ENCODE measurements around the gene MIA3. TPM values are rescaled to one million over a fixed set of nuclear protein-coding genes. Genes with fewer than 3 reads are reported as not detected.
A peak's percentile ranks its signal among the peaks of the same experiment; 100 is the strongest.
"Not testable (repeated sequence)": the region's sequence is repeated elsewhere in the genome, so short reads cannot be mapped to it uniquely, and the experiment has no call there.

Gene MIA3
- total RNA-seq, 1 experiment from 2014 or later = 53.3 TPM

GRCh38 chr1:222600281-222600680 is 17.6 kb upstream of the MIA3 start:
- Histone ChIP-seq H3K9me3 (replicated peaks) (no peaks in the 10 kb centered on the region), H3K4me1 (replicated peaks) (peaks cover 5% of the 10 kb centered on the region), H3K27ac (no peak overlapping the region), H3K27me3 (replicated peaks) (no peaks in the 10 kb centered on the region), H3K36me3 (no peaks in the 10 kb centered on the region), H3K4me3 (no peak overlapping the region)
- DNase-seq (ENCODE audit: low read depth in 1 of 2, low spot score in 2 of 2) = no peak

- Histone ChIP-seq H3K9me3 (replicated peaks) (no peaks in the 10 kb centered on the region), H3K4me3 (no peak overlapping the region), H3K27ac (no peak overlapping the region), H3K4me1 (replicated peaks) (peaks cover 5% of the 10 kb centered on the region), H3K27me3 (replicated peaks) (no peaks in the 10 kb centered on the region), H3K36me3 (no peaks in the 10 kb centered on the region)
- DNase-seq (ENCODE audit: low read depth in 1 of 2, low spot score in 2 of 2) = no peak
These were observed 16.6 kb upstream of the MIA3 start for GRCh38 chr1:222601257-222601656.

GRCh38 chr1:222606757-222607156 is 11.1 kb upstream of the MIA3 start:
- DNase-seq (ENCODE audit: low read depth in 1 of 2, low spot score in 2 of 2) = no peak
- Histone ChIP-seq H3K27me3 (replicated peaks) (no peaks in the 10 kb centered on the region), H3K4me3 (no peak overlapping the region), H3K36me3 (no peaks in the 10 kb centered on the region), H3K9me3 (replicated peaks) (no peaks in the 10 kb centered on the region), H3K4me1 (replicated peaks) (no peaks in the 10 kb centered on the region), H3K27ac (no peak overlapping the region)

DNA sequence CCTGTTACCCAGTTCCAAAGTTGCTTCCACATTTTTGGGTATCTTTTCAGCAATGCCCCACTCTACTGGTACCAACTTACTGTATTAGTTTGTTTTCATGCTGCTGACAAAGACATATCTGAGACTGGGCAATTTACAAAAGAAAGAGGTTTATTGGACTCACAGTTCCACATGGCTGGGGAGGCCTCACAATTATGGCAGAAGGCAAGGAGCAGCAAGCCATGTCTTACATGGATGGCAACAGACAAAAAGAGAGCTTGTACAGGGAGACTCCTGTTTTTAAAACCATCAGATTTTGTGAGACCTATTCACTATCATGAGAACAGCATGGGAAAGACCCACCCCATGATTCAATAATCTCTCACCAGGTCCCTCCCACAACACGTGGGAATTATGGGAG is 8.8 kb upstream of the MIA3 start:
- not testable (repeated sequence) for H3K4me3 ChIP-seq; H3K36me3 ChIP-seq; H3K4me1 ChIP-seq (replicated peaks); H3K27me3 ChIP-seq (replicated peaks); H3K27ac ChIP-seq; H3K9me3 ChIP-seq (replicated peaks); DNase-seq (ENCODE audit: low read depth in 1 of 2, low spot score in 2 of 2)

DNA sequence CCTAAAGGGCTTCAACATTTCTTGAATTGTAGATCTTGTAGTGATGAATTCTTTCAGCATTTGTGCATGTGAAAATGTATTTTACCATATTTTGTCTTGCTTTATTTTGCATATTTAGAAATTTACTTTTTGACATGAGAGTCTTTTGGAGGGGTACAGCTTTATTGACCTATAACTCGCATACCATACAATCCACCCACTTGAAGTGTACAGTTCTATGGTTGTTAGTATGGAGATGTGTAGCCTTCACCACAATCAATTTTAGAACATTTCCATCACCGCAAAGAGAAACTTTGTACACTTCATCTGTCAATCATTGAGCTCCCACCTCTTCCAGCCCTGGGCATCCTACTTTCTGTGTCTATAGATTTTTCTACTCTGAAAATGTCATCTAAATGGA is 7.2 kb upstream of the MIA3 start:
- Histone ChIP-seq H3K27me3 (replicated peaks) (no peaks in the 10 kb centered on the region; the same call in 1 of the 2 replicates), H3K9me3 (replicated peaks) (no peaks in the 10 kb centered on the region), H3K36me3 (no peaks in the 10 kb centered on the region), H3K4me1 (replicated peaks) (no peaks in the 10 kb centered on the region), H3K27ac (no peak overlapping the region), H3K4me3 (no peak overlapping the region)
- no peak for DNase-seq (ENCODE audit: low read depth in 1 of 2, low spot score in 2 of 2)

DNA sequence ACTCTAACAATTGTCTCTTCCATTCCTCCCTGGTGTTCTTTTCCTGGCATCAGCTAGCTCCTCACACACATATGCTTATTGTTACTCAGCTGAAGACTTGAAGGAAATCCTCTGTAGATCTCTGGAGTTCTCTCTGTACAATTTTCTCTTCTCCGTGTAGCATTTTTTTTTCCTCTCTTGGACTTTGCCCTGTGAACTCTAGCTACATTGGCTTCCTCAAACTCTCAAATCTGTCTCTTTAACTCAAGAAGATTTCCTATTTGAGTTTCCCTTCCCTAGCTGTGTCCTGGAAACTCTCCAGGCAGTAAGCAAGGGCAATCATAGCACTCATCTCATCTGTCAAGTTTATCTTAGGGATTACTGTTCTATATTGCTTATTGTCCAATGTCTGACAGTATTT is 4.3 kb upstream of the MIA3 start:
- H3K27me3 ChIP-seq (replicated peaks) = no peaks in the 10 kb centered on the region; the same call in 1 of the 2 replicates
- H3K27ac ChIP-seq = no peak overlapping the region
- 0 out of 2 replicates have a peak, but pooled peaks cover 2% of the 10 kb centered on the region for H3K9me3 ChIP-seq (replicated peaks)
- H3K4me3 ChIP-seq = no peak overlapping the region
- no peak for DNase-seq (ENCODE audit: low read depth in 1 of 2, low spot score in 2 of 2)
- H3K36me3 ChIP-seq = peaks cover 4% of the 10 kb centered on the region
- H3K4me1 ChIP-seq (replicated peaks) = peaks cover 9% of the 10 kb centered on the region

GRCh38 chr1:222616525-222616924 is 1.4 kb upstream of the MIA3 start:
- H3K36me3 ChIP-seq = peaks cover 4% of the 10 kb centered on the region
- no peaks in the 10 kb centered on the region; the same call in 1 of the 2 replicates for H3K27me3 ChIP-seq (replicated peaks)
- peaks cover 14% of the 10 kb centered on the region for H3K4me1 ChIP-seq (replicated peaks)
- peak in 1 of 2 experiments; percentile 34 for DNase-seq (ENCODE audit: low read depth in 1 of 2, low spot score in 2 of 2)
- H3K9me3 ChIP-seq (replicated peaks) = 0 out of 2 replicates have a peak, but pooled peaks cover 2% of the 10 kb centered on the region
- H3K27ac ChIP-seq = no peak overlapping the region
- no peak overlapping the region for H3K4me3 ChIP-seq

DNA sequence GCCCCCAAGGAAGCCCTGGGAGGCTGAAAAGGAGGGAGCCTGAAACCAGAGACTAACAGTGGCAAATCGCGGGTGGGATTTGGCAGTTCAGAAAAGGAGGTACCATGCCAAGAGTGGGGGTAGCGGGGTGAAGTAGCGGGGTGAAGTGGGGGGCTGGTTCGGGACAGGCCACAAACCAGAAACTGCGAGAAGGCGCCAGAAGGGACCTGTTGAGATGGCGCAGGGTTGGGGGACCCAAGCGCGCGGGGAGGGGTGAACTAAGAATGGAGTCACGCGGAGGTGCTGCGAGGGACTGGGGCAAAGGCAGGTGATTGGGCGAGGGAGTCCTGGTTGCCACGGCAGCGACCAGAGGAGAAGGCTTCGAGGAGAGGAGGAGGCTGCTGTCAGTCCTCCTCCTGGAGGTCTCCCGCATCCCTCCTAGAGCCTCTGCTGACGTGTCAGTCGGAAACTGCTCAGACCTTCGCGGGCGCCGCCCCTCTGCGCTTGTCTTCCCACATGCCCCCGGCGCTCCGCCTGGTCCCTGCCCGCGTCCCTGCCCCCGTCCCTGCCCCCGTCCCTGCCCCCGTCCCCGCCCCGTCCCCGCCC is 438 bp upstream of the MIA3 start:
- DNase-seq (ENCODE audit: low read depth in 1 of 2, low spot score in 2 of 2) = peak; percentile 82 to 97
- Histone ChIP-seq H3K27ac (peak overlapping the region; percentile 58), H3K4me3 (peak overlapping the region; percentile 99), H3K36me3 (peaks cover 11% of the 10 kb centered on the region), H3K27me3 (replicated peaks) (no peaks in the 10 kb centered on the region; the same call in 1 of the 2 replicates), H3K4me1 (replicated peaks) (peaks cover 14% of the 10 kb centered on the region), H3K9me3 (replicated peaks) (0 out of 2 replicates have a peak, but pooled peaks cover 2% of the 10 kb centered on the region)

GRCh38 chr1:222618880-222619596 is 1.1 kb downstream of the MIA3 start:
- Histone ChIP-seq H3K27me3 (replicated peaks) (no peaks in the 10 kb centered on the region), H3K27ac (no peak overlapping the region), H3K4me1 (replicated peaks) (peaks cover 14% of the 10 kb centered on the region), H3K9me3 (replicated peaks) (0 out of 2 replicates have a peak, but pooled peaks cover 2% of the 10 kb centered on the region), H3K36me3 (peaks cover 26% of the 10 kb centered on the region), H3K4me3 (peak overlapping the region; percentile 99)
- peak in 1 of 2 experiments; percentile 40 for DNase-seq (ENCODE audit: low read depth in 1 of 2, low spot score in 2 of 2)

DNA sequence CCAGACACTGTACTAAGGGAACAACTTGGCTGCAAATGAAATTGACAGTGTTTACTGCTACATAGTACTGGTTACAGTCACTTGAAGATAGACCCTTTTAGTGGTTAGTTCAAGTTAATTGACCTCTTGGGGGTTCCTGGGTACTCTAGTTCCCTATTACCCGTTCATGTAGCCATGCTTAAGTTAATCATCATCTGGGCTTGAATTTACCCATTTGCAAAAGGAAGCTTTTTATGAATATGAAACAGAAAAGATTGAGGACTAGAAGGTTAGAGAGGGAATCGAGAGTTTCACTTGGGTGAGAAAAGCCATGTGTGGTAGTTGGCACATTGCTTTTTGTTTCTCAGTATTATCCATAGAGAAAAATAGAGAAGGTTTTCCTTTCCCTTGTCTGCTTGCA is 2.7 kb downstream of the MIA3 start:
- Histone ChIP-seq H3K4me3 (no peak overlapping the region), H3K36me3 (peaks cover 38% of the 10 kb centered on the region), H3K4me1 (replicated peaks) (peaks cover 14% of the 10 kb centered on the region), H3K9me3 (replicated peaks) (0 out of 2 replicates have a peak, but pooled peaks cover 2% of the 10 kb centered on the region), H3K27me3 (replicated peaks) (no peaks in the 10 kb centered on the region), H3K27ac (no peak overlapping the region)
- DNase-seq (ENCODE audit: low read depth in 1 of 2, low spot score in 2 of 2) = no peak

DNA sequence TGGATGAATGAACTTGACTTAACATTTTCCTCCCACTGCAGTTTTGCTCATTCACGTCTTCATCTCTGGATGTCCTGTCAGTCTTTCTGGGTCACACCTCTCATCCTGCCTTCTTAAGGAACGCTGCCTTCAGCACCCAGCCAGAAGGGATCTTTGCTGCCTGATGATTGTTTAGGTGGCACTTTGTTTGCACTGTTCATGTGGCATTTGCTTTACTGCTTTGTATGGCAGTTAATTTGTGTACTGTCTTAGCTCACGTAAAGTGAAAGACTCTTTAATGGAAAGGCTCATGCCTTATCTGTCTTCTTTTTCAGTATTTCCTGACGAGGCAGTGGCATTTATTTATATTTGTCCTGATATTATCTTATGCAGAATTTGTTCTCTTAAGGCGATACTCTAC is 4.9 kb downstream of the MIA3 start:
- Histone ChIP-seq H3K4me3 (no peak overlapping the region), H3K9me3 (replicated peaks) (0 out of 2 replicates have a peak, but pooled peaks cover 2% of the 10 kb centered on the region), H3K27me3 (replicated peaks) (no peaks in the 10 kb centered on the region), H3K4me1 (replicated peaks) (peaks cover 5% of the 10 kb centered on the region; the same call in 1 of the 2 replicates), H3K36me3 (peaks cover 57% of the 10 kb centered on the region), H3K27ac (no peak overlapping the region)
- no peak for DNase-seq (ENCODE audit: low read depth in 1 of 2, low spot score in 2 of 2)

DNA sequence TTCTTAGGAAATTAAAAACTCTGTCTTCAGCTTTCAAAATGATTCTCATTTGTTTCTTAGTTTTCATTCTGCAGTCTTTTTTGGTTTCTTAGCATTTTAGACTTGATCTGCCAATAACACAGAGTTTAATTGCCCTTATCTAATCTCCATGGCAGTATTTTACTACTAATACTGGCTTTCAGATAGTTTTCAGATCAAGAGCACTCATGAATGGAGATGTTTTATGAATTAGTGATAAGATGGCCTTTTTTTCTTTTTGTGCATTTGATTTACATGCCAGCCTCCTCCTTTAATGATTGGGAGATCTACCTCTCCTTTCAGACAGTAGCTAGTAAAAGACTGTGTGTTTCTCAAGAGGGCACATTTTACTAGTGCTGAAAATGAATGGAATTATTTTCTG is 5.6 kb downstream of the MIA3 start:
- no peak overlapping the region for H3K27ac ChIP-seq
- H3K36me3 ChIP-seq = peaks cover 60% of the 10 kb centered on the region

GRCh38 chr1:222624214-222624613 is 6.3 kb downstream of the MIA3 start:
- DNase-seq (ENCODE audit: low read depth in 1 of 2, low spot score in 2 of 2) = no peak
- H3K36me3 ChIP-seq = peaks cover 65% of the 10 kb centered on the region
- H3K9me3 ChIP-seq (replicated peaks) = no peaks in the 10 kb centered on the region
- H3K4me3 ChIP-seq = no peak overlapping the region
- H3K4me1 ChIP-seq (replicated peaks) = peaks cover 5% of the 10 kb centered on the region; the same call in 1 of the 2 replicates
- no peaks in the 10 kb centered on the region for H3K27me3 ChIP-seq (replicated peaks)
- no peak overlapping the region for H3K27ac ChIP-seq

More for the DNA sequence above, 5.6 kb downstream of the MIA3 start:
- peaks cover 5% of the 10 kb centered on the region; the same call in 1 of the 2 replicates for H3K4me1 ChIP-seq (replicated peaks)
- H3K27me3 ChIP-seq (replicated peaks) = no peaks in the 10 kb centered on the region
- DNase-seq (ENCODE audit: low read depth in 1 of 2, low spot score in 2 of 2) = no peak
- H3K4me3 ChIP-seq = no peak overlapping the region
- no peaks in the 10 kb centered on the region for H3K9me3 ChIP-seq (replicated peaks)

GRCh38 chr1:222627232-222627631 is 9.3 kb downstream of the MIA3 start:
- no peaks in the 10 kb centered on the region for H3K27me3 ChIP-seq (replicated peaks)
- no peak overlapping the region for H3K27ac ChIP-seq
- DNase-seq (ENCODE audit: low read depth in 1 of 2, low spot score in 2 of 2) = no peak
- H3K4me1 ChIP-seq (replicated peaks) = no peaks in the 10 kb centered on the region
- H3K9me3 ChIP-seq (replicated peaks) = no peaks in the 10 kb centered on the region
- H3K4me3 ChIP-seq = no peak overlapping the region
- peaks cover 88% of the 10 kb centered on the region for H3K36me3 ChIP-seq

Measured in SJSA1 (cell line).